Psoas muscle (tissue), 8 donors: ENCODE measurements around the gene TBL1XR1. TPM values are rescaled to one million over a fixed set of nuclear protein-coding genes. Genes with fewer than 3 reads are reported as not detected.

ENCODE experiments used
- ATAC-seq, 4 donors: fragments of 200-7000 bp; cut with Tn5 transposase; one replicate each; pipeline ENCODE4 v1.9.1; 2020; ENCODE audit warnings: moderate library complexity in 3 of 4, mild to moderate bottlenecking in 2 of 4
- DNase-seq, 2 donors: peaks; one replicate each; pipeline ENCODE4 v3.0.0-alpha.2; 2020
- H3K27ac ChIP-seq: fragments of 200-600 bp; one replicate; pipeline ENCODE4 v1.8.0; 2022
- H3K27me3 ChIP-seq, 3 donors: fragments of 200-600 bp in 1 of 3; one replicate each; pipeline versions ENCODE4 v1.6.1 to v1.8.0; 2013 to 2022; ENCODE audit warnings: low read length in 2 of 3, mild to moderate bottlenecking in 2 of 3, moderate library complexity in 1 of 3; ENCODE audit not compliant: insufficient read depth in 3 of 3
- H3K36me3 ChIP-seq, 2 donors: fragments of 200-600 bp in 1 of 2; one replicate each; pipeline versions ENCODE4 v1.6.1 to v1.8.0; 2013 to 2022; ENCODE audit warnings: low read depth in 1 of 2, mild to moderate bottlenecking in 1 of 2, moderate library complexity in 1 of 2; ENCODE audit not compliant: insufficient read depth in 1 of 2
- H3K4me1 ChIP-seq: fragments of 200-600 bp; one replicate; pipeline ENCODE4 v1.8.0; 2022
- H3K4me3 ChIP-seq: fragments of 200-600 bp; one replicate; pipeline ENCODE4 v1.8.0; 2022; ENCODE audit warnings: mild to moderate bottlenecking
- H3K9me3 ChIP-seq: fragments of 200-600 bp; one replicate; pipeline ENCODE4 v1.8.0; 2022
- WGBS, 3 donors: extraction: QIAGEN DNeasy Blood & Tissue Kit; methylation state at CpG; one replicate each; pipeline versions ENCODE4 v1.1.6 to v1.1.7; 2013; 5-methylcytosine and 5-hydroxymethylcytosine counted together
- intact Hi-C, 2 donors: fragments of 100-400 bp; cut with DNase I; formaldehyde crosslinking; loops; one replicate each; pipeline versions ENCODE4 v1.11.0 to v1.14.2; 2022
- polyA plus RNA-seq, 3 donors: library from polyadenylated mRNA; stranded (reverse); fragments of 200-250 nt; gene quantifications; one replicate each; pipeline ENCODE4 v1.2.3, GENCODE V29; 2013
- total RNA-seq, 4 donors: library from RNA; stranded (reverse); fragmentation: NEBNext Ultra II Directional in 2 of 4; extraction: Animal tissue kit (Norgen Biotek cat#: 25700) in 2 of 4; gene quantifications; one replicate each; pipeline versions ENCODE4 v1.2.1 to v1.2.4, GENCODE V29; 2021 to 2023
- TF ChIP-seq, protein P1 (sequence below): fragments of 200-600 bp; IDR thresholded peaks from one replicate; pipeline ENCODE4 v1.8.0; 2022; ENCODE audit warnings: antibody characterized with exemption
- donor health status: healthy with polysubstance abuse.
- donor health status: DM: no; HTN: no; CAD: no; lungs with moderate emphysema.
- donor health status: Bipolar disorder and iron deficiency.
- donor health status: healthy.
- donor health status: DM: yes; HTN: yes; CAD: no.
- donor health status: DM: no; HTN: no; CAD: no.
- donor health status: DM: no; HTN: no; CAD: no.
- donor health status: DM: yes; HTN: yes; CAD: no.

The TBL1XR1 gene
- total and polyA plus RNA-seq, 7 donors: 7.3 to 97.4 (median 58.6) TPM

DNA sequence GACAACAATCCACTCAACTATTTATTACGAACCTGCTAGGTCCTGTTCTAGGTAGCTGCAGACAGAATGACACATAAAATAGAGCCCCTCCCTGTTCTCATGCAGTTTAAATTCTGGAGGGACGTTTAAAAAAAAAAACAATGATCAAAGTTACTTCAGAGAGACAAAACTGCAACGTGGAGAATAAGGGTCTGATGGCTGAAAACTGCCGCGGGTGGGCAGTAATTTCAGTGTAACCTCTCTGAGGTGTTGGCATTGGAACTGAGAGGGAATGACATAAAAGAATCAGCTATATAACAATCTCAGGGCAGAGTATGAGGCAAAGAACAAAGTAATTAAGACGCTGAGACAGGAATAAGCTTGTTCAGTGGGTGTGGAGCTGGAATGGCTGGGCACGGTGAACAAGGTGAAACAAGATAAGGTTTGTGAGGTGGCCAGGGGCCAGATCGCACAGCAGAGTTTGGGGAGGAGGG lies 19.5 kb downstream of the TBL1XR1 start:
- Histone ChIP-seq H3K9me3 (no peaks in the 10 kb centered on the region), H3K27me3 (no peaks in the 10 kb centered on the region), H3K27ac (no peak overlapping the region), H3K4me1 (peaks cover 38% of the 10 kb centered on the region), H3K36me3 (no peaks in the 10 kb centered on the region), H3K4me3 (no peak overlapping the region)
- DNase-seq (no peak), ATAC-seq (peak in 1 of 4 donors; percentile 34)
- 38 to 57% (median 41%) methylated on average over 8 of the region's 8 CpGs for WGBS, 3 donors
- TF ChIP-seq, protein P1, sequence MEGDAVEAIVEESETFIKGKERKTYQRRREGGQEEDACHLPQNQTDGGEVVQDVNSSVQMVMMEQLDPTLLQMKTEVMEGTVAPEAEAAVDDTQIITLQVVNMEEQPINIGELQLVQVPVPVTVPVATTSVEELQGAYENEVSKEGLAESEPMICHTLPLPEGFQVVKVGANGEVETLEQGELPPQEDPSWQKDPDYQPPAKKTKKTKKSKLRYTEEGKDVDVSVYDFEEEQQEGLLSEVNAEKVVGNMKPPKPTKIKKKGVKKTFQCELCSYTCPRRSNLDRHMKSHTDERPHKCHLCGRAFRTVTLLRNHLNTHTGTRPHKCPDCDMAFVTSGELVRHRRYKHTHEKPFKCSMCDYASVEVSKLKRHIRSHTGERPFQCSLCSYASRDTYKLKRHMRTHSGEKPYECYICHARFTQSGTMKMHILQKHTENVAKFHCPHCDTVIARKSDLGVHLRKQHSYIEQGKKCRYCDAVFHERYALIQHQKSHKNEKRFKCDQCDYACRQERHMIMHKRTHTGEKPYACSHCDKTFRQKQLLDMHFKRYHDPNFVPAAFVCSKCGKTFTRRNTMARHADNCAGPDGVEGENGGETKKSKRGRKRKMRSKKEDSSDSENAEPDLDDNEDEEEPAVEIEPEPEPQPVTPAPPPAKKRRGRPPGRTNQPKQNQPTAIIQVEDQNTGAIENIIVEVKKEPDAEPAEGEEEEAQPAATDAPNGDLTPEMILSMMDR: no peak
- intact Hi-C loops: no loop called here

DNA sequence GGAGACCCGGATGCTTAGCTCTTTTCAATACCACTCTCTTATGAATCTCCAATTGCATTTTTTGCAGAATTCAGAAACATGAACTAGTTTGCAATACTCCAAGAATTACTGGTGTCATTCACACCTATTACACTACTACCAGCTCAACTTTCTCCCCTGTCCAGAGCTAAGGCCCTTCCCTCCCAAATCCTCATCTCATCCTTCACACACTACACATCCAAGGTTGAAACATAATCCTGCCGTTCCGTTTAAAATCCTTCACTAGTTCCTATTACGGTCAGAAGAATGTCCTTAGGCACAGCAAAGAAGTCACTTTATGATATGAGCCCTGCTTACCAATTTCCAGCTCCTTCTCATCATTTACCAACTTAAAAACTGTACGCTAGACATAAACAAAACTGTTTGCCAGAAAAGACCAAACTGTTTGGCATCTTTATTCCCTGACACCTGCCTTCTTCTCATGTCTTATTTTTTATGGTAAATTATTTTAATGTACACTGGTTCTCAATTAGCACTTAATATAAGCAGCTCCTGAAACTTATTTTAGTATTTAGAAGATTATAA lies 22.6 kb downstream of the TBL1XR1 start:
- Histone ChIP-seq H3K4me3 (no peak overlapping the region), H3K27me3 (no peaks in the 10 kb centered on the region), H3K36me3 (no peaks in the 10 kb centered on the region), H3K4me1 (peaks cover 38% of the 10 kb centered on the region), H3K9me3 (no peaks in the 10 kb centered on the region), H3K27ac (no peak overlapping the region)
- 16 to 35% (median 27%) methylated on average over 5 of the region's 5 CpGs for WGBS, 3 donors
- TF ChIP-seq, protein P1: no peak
- no peak for DNase-seq
- intact Hi-C loops: no loop called here
- peak; percentile 27 to 60 (median 42) for ATAC-seq

DNA sequence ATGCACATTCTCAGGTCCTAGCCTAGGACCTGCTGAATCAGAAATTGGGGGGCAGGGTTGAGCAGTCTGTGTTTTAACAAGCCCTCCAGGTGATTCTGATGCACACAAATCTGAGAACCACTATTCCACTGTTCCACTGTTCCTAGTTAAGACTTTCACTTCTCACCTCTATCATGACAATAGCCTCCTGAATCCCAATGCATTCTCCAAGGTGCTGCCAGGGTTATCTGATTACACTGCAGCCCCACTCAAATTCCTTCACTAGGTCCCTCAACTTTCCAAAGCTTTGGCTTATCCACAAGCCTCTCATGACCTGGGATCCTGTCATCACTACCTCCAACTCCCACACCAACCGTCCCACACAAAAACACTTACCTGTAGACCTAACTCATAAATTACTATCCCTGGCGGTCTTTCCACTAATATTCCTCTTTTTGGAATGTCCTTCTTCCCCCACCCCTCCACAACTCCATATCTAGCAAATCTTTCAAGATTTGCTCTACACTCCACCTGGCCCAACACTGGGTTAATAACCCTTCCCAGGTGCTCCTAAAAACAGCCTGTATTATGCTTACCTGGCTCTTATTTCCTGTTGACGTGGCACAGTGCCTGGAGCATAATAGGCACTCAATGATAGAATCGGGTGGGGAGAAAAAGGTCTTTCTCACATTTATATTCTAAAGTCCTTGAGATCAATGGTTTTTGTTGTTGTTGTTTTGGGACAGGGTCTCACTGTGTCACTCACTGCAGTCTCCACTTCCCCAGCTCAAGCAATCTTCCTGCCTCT lies 27.2 kb downstream of the TBL1XR1 start:
- H3K4me1 ChIP-seq: peaks cover 25% of the 10 kb centered on the region

DNA sequence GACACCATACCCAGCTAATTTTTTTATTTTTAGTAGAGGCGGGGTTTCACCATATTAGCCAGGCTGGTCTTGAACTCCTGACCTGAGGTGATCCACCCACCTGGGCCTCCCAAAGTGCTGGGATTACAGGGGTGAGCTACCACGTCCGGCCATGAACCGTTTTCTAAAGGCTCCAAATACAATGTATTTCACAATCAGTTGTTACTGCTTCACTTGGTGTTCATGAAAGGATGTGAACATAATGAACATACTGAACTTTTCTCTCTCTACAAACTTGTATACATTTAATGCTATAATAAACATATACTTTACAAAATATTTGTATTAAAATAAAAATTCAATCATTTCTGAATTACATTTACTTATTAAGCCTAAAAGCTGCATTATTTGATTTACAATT lies 28.9 kb downstream of the TBL1XR1 start:
- no peaks in the 10 kb centered on the region for H3K36me3 ChIP-seq
- no peaks in the 10 kb centered on the region for H3K27me3 ChIP-seq
- no peak overlapping the region for H3K4me3 ChIP-seq
- intact Hi-C loops: no loop called here
- TF ChIP-seq, protein P1: no peak
- no peak for DNase-seq
- ATAC-seq: no peak
- H3K27ac ChIP-seq: no peak overlapping the region
- H3K4me1 ChIP-seq: peaks cover 14% of the 10 kb centered on the region
- WGBS, 3 donors: 83 to 92% (median 87%) methylated on average over 4 of the region's 4 CpGs
- H3K9me3 ChIP-seq: no peaks in the 10 kb centered on the region

More for the DNA sequence above, 27.2 kb downstream of the TBL1XR1 start:
- H3K9me3 ChIP-seq: no peaks in the 10 kb centered on the region
- TF ChIP-seq, protein P1: no peak
- H3K4me3 ChIP-seq: no peak overlapping the region
- DNase-seq (no peak), ATAC-seq (no peak)
- H3K27ac ChIP-seq: no peak overlapping the region
- H3K27me3 ChIP-seq: no peaks in the 10 kb centered on the region
- H3K36me3 ChIP-seq: no peaks in the 10 kb centered on the region
- intact Hi-C loops: no loop called here
- 79 to 85% (median 85%) methylated on average over 4 of the region's 4 CpGs for WGBS, 3 donors
